Raji (cell line): Measurements from ENCODE around the gene CHST1.

Experiments
- POLR2A ChIP-seq: IDR thresholded peaks from 2 replicates; pipeline ENCODE4 v1.6.1; 2011; ENCODE audit warnings: low read depth, low read length, control low read depth; ENCODE audit not compliant: insufficient read depth

Gene CHST1

DNA sequence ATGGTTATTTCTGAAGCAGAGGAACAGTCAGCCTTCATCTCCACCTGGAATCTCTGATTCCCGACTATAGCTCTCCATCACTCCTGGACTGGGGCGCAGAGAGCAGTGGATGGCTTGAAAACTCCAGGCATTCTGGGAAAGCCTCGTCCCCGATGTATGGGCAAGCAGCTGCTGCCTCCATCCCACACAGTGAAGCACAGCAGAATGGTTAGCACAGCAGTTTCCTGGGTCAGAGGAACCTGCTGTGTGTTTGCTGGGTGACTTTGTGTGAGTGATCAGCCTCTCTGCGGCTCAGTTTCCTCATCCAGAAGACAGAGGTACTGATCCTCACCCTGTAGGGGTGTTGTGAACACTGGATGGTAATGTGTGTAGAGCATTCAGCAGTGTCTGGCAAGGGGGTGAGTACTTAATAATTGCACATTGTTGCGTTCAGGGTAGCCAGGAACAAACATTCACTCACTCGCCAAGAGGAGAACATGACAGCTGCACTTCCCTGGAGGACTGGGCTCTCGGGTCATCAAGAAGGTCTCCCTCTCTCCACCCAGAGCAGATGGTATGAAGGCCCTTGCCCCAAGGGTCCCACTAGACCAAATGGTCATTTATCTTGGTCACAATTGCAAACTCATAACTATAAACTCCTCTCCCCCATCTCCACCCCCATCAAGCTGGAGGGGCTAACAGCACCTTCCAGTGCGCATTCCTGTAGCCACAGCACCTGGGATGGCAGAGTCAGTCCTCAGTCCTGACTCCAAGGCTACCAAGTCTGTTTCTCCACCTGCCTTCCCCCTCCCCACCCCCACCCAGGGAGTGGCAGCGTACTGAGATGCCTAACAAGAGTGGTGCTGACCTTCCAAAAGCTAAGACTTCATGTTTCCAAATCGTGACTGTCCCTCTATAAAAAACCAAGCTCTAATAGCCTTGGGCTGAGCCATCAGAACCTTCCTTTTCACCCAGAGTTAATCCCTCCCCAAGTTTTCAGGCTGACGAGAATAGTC is 1.5 kb upstream of the CHST1 start:
- no peak for TF ChIP-seq POLR2A

GRCh38 chr11:45665933-45666647 is 668 bp upstream of the CHST1 start:
- TF ChIP-seq POLR2A, result no peak

- no peak for TF ChIP-seq POLR2A
These were observed 831 bp downstream of the CHST1 start for GRCh38 chr11:45664376-45665205.

DNA sequence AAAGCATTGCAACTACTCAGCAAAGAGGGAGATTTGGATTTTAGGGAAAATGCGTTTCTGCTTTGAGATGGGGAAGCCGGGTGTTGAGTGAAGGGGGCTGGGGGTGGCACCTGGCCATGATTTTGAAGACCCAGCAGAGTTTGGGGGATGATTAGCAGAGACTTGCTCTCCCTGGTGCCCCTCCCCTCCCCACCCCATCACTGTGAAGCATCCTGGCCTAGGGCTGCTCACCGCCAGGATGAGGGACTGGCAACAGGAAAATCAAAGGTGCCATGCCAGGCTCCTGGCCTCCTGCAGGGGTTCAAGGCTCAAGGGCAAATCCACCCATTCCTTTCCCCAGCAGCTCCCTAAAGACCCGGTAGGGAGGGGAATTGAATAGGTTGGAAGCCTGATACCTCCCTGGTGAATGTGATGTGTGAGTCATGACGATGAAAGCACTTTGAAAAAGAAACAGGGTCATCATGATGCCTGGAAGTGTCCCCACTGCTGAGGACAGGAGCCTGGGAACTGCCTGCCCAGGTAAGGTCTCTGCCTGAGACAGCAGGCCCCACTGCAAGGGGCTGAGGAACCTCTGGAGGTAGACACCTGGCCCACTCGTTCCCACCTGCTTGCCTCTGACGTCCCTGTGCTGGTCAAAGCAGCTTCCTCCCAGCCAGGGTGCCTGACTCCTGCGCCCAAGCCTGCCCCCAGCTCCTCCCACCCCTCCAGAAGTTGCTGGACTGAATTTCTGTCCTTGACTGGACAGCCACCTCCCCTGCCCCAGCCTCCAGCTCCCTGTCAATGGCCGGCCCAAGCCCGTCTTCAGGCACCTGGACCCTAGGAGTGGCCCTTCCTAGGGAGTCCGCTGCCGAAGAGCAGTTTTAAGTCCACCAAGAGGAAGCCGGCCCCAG is 1.7 kb downstream of the CHST1 start:
- no peak for TF ChIP-seq POLR2A

- no peak for TF ChIP-seq POLR2A
These were observed 2.5 kb downstream of the CHST1 start for GRCh38 chr11:45662665-45663485.

GRCh38 chr11:45662096-45662664 is 3.2 kb downstream of the CHST1 start:
- TF ChIP-seq POLR2A, result no peak

DNA sequence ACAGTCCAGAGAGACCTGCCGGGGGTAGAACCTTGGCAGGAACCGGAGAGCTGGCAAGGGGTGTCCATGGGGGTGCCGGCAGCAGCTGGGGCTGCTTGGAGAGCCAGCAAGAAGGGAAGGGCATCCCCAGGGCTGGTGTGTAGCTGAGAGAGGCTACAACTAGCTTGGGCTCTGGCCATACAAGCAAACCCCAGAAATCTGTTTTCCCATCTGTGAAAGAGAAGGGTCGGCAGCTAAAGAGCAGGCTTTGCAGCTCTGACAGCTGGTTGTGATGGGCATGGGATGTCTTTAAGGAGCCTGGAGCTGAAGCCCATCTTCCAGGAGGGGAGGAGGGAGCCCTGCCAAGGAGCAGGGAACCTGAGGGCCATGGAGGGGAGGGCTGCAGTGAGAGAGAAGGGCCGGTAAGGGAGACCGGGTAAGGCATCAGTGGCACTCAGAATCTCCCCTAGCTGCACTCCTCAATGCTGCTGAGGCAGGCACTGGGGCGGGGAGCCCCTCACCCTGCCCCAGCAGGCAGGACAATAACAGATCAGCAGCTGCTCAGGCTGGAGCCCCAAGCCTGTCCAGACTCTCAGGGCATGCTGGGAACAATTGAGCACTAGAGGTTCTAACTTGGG is 3.9 kb downstream of the CHST1 start:
- no peak for TF ChIP-seq POLR2A

DNA sequence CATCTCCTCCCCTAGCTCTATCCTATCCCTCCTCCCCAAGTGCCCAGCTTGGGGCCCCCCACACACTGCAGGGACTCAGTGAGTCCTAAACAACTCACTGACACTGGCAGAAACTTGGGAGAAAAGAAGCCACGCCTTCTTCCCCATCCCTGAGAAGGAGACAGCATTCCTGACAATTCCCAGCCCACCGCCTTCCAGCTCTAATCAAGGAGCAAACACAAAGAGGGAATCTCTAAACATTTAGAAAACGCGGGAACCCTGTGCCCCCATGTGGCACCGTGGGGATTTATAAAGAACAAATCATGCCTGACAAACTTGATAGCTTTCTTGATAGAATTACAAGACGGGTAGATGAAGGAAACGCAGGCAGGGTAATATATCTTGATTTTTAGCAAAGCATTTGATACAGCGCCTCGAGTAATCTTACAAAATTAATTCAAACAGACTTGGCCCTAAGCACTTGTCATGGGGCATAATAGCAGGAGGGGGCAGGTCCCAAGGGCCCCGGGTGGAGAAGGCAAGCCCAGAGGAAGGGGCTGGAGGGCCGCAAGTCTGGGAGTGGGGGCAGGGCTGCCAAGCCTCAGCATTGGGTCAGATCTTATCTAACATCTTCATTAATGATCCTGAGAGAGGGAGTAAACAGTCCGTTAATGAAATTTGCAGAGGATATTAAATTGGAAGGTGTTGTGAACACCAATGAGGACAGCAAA is 4.5 kb downstream of the CHST1 start:
- no peak for TF ChIP-seq POLR2A

DNA sequence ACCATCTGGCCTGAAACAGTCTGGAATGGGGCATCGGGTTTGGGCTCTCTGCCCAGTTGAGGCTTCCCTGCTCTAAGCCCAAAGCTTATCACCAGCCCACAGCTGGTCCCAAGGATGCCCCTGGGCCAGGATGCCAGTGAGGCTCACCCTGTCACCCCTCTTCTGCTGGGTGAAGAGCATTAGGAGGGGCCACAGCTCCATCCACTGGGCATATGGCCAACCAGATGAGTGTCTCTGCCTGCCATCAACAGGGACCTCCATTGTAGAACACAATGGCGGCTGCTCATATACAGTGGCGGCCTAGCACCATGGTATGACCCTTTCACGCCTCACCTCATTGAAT is 5.6 kb downstream of the CHST1 start:
- TF ChIP-seq POLR2A, result no peak

DNA sequence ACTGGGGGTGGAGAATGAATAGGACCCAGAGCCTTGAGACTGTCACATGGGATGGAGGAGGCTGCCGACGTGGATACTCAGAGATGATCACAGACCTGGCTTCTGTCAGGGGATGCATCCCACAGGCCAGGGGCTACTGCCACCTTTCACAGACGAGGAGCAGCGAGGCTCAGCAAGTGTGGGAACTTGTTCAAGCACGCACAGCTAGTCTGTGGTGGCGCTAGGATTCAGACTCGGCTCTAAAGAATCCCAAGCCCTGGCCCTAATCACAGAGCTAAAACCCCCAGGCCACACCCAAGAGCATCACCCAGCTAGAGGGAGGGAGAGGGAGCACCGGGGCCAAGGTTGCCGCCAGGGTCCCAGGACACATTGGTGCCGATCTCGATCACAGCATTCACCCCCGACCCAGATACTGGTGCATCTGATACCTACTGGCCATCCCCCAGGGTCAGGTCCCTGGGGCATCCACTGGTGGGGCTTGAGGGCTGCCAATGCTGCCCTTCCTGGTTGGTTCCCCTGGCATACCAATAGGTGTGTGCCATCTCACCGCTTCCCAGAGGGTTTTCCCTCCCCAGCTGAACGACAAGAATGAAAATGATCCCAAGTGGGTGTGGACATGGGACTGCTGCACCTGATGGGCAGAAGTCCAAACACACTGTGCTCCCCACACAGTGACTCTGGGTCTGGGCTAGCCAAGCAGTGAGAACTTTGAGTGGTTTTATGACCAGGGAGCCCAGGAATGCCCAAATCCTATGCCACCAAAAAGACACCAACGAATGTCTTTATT is 6.2 kb downstream of the CHST1 start:
- no peak for TF ChIP-seq POLR2A

DNA sequence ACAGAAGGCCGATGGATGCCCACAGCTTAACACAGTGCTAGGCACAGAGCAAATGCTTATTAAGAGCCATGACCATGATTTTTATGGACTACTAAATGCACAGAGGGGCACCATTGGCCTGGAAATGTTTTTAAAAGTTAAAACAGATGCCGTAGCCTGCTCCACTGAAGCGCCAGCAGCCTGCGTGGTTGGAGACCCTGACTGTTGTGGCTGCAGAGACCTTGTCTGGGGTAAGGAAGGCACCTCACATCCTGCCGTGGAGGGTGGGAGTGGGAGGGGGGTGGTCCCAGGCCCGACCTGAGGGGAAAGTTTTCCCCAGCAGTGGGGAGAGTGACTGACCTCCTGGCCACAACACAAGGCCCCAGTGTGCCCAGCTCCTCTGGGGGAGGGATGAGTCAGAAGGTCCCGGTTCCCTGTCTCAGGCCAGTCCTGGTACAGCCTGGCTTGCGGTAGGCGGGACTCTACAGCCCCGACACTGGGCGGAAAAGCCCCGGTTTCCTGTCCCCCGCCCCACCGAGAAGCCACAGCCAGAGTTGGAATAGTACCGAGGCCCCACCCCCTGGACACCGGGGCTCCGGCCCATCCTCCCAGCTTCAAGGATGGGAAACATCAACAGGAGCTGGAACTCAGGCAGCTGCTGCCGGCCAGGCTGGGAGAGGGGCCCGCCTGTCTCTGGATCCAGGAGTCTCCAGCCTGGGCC is 7.0 kb downstream of the CHST1 start:
- no peak for TF ChIP-seq POLR2A
